Liver (tissue), 9 donors: ENCODE data around the gene ACTL8. TPM values are rescaled to one million over a fixed set of nuclear protein-coding genes. Genes with fewer than 3 reads are reported as not detected.

Experiments used
- DNase-seq: peaks from one replicate; pipeline ENCODE4 v3.0.0-alpha.2; 2017; ENCODE audit warnings: low spot score
- H3K27ac ChIP-seq, 2 donors: one replicate each; pipeline ENCODE4 v1.7.0; 2013; ENCODE audit warnings: inconsistent platforms in 2 of 2, low read length in 2 of 2, control low read depth in 1 of 2, low read depth in 1 of 2, mild to moderate bottlenecking in 1 of 2
- H3K27me3 ChIP-seq, 4 donors: one replicate each; pipeline versions ENCODE4 v1.6.1 to v1.7.0; 2013; ENCODE audit warnings: low read length in 3 of 4, inconsistent platforms in 1 of 4, mild to moderate bottlenecking in 1 of 4, moderate library complexity in 1 of 4; ENCODE audit not compliant: control insufficient read depth in 4 of 4, insufficient read depth in 4 of 4
- H3K36me3 ChIP-seq, 4 donors: one replicate each; pipeline versions ENCODE4 v1.6.1 to v1.7.0; 2013; ENCODE audit warnings: low read length in 3 of 4, mild to moderate bottlenecking in 3 of 4, low read depth in 1 of 4, moderate library complexity in 1 of 4; ENCODE audit not compliant: control insufficient read depth in 4 of 4, insufficient read depth in 3 of 4
- H3K4me1 ChIP-seq, 4 donors: one replicate each; pipeline versions ENCODE4 v1.6.1 to v1.7.0; 2013; ENCODE audit warnings: low read length in 3 of 4, mild to moderate bottlenecking in 3 of 4, moderate library complexity in 1 of 4; ENCODE audit not compliant: control insufficient read depth in 4 of 4, insufficient read depth in 4 of 4
- H3K4me3 ChIP-seq, 3 donors: one replicate each; pipeline versions ENCODE4 v1.6.1 to v1.7.0; 2013; ENCODE audit warnings: low read length in 3 of 3, control low read depth in 1 of 3, low read depth in 1 of 3, mild to moderate bottlenecking in 1 of 3
- H3K9ac ChIP-seq, 2 donors: one replicate each; pipeline ENCODE4 v1.7.0; 2013; ENCODE audit warnings: low read length in 2 of 2, mild to moderate bottlenecking in 2 of 2, moderate library complexity in 2 of 2, control low read depth in 1 of 2, low read depth in 1 of 2
- H3K9me3 ChIP-seq, 4 donors: one replicate each; pipeline versions ENCODE4 v1.6.1 to v1.7.0; 2013; ENCODE audit warnings: low read length in 3 of 4; ENCODE audit not compliant: control insufficient read depth in 4 of 4
- ATF3 ChIP-seq: IDR thresholded peaks from 2 replicates; pipeline ENCODE4 v1.6.1; 2016; ENCODE audit warnings: antibody characterized with exemption
- CTCF ChIP-seq: fragments of 150-350 bp; IDR thresholded peaks from 2 replicates; pipeline ENCODE4 v1.5.1; 2017; ENCODE audit warnings: improper control_type of control experiment, low read depth, low read length; ENCODE audit not compliant: missing input control
- EGR1 ChIP-seq, 2 donors: IDR thresholded peaks; 2 replicates each; pipeline ENCODE4 v1.6.1; 2016 to 2018; ENCODE audit warnings: antibody characterized with exemption in 2 of 2, low read depth in 2 of 2
- FOXA1 ChIP-seq: IDR thresholded peaks from 2 replicates; pipeline ENCODE4 v1.6.1; 2016; ENCODE audit warnings: antibody characterized with exemption
- FOXA2 ChIP-seq: IDR thresholded peaks from 2 replicates; pipeline ENCODE4 v1.6.1; 2016; ENCODE audit warnings: antibody characterized with exemption
- GABPA ChIP-seq, 2 donors: IDR thresholded peaks in 1 of 2; conservative IDR thresholded peaks in 1 of 2; 2 replicates each; pipeline ENCODE4 v1.6.1; 2016; ENCODE audit warnings: antibody characterized with exemption in 2 of 2, mild to moderate bottlenecking in 1 of 2, moderate library complexity in 1 of 2
- HNF4A ChIP-seq, 2 donors: conservative IDR thresholded peaks; 2 replicates each; pipeline ENCODE4 v1.6.1; 2016; ENCODE audit warnings: antibody characterized with exemption in 2 of 2, mild to moderate bottlenecking in 2 of 2
- HNF4G ChIP-seq: IDR thresholded peaks from 2 replicates; pipeline ENCODE4 v1.6.1; 2016; ENCODE audit warnings: antibody characterized with exemption
- JUND ChIP-seq, 2 donors: IDR thresholded peaks; 2 replicates each; pipeline ENCODE4 v1.6.1; 2016; ENCODE audit warnings: antibody characterized with exemption in 2 of 2
- MAX ChIP-seq: IDR thresholded peaks from 2 replicates; pipeline ENCODE4 v1.6.1; 2016; ENCODE audit warnings: antibody characterized with exemption
- NR2F2 ChIP-seq: IDR thresholded peaks from 2 replicates; pipeline ENCODE4 v1.6.1; 2016; ENCODE audit warnings: antibody characterized with exemption
- RAD21 ChIP-seq, 2 donors: IDR thresholded peaks; 2 replicates each; pipeline ENCODE4 v1.6.1; 2016; ENCODE audit warnings: antibody characterized with exemption in 2 of 2, mild to moderate bottlenecking in 2 of 2
- REST ChIP-seq: IDR thresholded peaks from 2 replicates; pipeline ENCODE4 v1.6.1; 2016; ENCODE audit warnings: antibody characterized with exemption, mild to moderate bottlenecking
- RXRA ChIP-seq, 2 donors: IDR thresholded peaks; 2 replicates each; pipeline ENCODE4 v1.6.1; 2017 to 2018; ENCODE audit warnings: antibody characterized with exemption in 2 of 2, mild to moderate bottlenecking in 1 of 2
- SP1 ChIP-seq: IDR thresholded peaks from 2 replicates; pipeline ENCODE4 v1.6.1; 2018; ENCODE audit warnings: antibody characterized with exemption, mild to moderate bottlenecking
- TAF1 ChIP-seq: conservative IDR thresholded peaks from 2 replicates; pipeline ENCODE4 v1.6.1; 2016; ENCODE audit warnings: antibody characterized with exemption, mild to moderate bottlenecking
- YY1 ChIP-seq: IDR thresholded peaks from 2 replicates; pipeline ENCODE4 v1.6.1; 2016; ENCODE audit warnings: antibody characterized with exemption, mild to moderate bottlenecking
- ZBTB33 ChIP-seq: IDR thresholded peaks from 2 replicates; pipeline ENCODE4 v1.6.1; 2016; ENCODE audit warnings: antibody characterized with exemption
- WGBS: extraction: QIAGEN DNeasy Blood & Tissue Kit; methylation state at CpG from one replicate; pipeline ENCODE4 v1.1.7; 2013; 5-methylcytosine and 5-hydroxymethylcytosine counted together
- polyA plus RNA-seq, 2 donors: library from polyadenylated mRNA; stranded (reverse) in 1 of 2; unstranded in 1 of 2; fragments of 200-250 nt in 1 of 2; fragments of >200 nt in 1 of 2; fragmentation: Nextera tagmentation in 1 of 2; extraction: Ambion mirVana in 1 of 2; gene quantifications; one replicate each; pipeline versions ENCODE4 v1.2.1 to v1.2.3, GENCODE V29; 2013 to 2015
- total RNA-seq, 2 donors: library from RNA; depleted of rRNA; stranded (reverse); fragments of >200 nt; gene quantifications; one replicate each; pipeline ENCODE4 v1.2.3, GENCODE V29; 2014
- donor health status: healthy.
- donor health status: healthy.
- donor health status: healthy.
- donor health status: healthy.
- donor health status: healthy.

Gene ACTL8
- total and polyA plus RNA-seq, 4 donors, result not detected

- Histone ChIP-seq H3K4me3 (no peak overlapping the region), H3K27ac (no peak overlapping the region), H3K4me1 (no peaks in the 10 kb centered on the region), H3K9me3 (no peaks in the 10 kb centered on the region), H3K9ac (no peak overlapping the region), H3K27me3 (no peaks in the 10 kb centered on the region), H3K36me3 (no peaks in the 10 kb centered on the region)
- WGBS, result 82% methylated on average over 8 of the region's 8 CpGs
- DNase-seq, result no peak
- TF ChIP-seq MAX (no peak), HNF4A (conservative IDR thresholded peaks at IDR 0.05) (no peak), RAD21 (IDR thresholded peaks at IDR 0.05) (no peak), ATF3 (no peak), SP1 (no peak), EGR1 (IDR thresholded peaks at IDR 0.05; ENCODE audit: low read depth in 2 of 2) (no peak), FOXA2 (no peak), REST (no peak), FOXA1 (no peak), GABPA (IDR thresholded peaks at IDR 0.05 in 1 of 2, conservative IDR thresholded peaks at IDR 0.05 in 1 of 2) (no peak), TAF1 (no peak), RXRA (IDR thresholded peaks at IDR 0.05) (no peak), HNF4G (no peak), NR2F2 (no peak), JUND (IDR thresholded peaks at IDR 0.05) (no peak), YY1 (no peak), CTCF (no peak), ZBTB33 (no peak)
These were observed 118.0 kb downstream of the ACTL8 start for GRCh38 chr1:17873007-17873675.
